IMR-90 (cell line): ENCODE measurements around the gene PCDH12. TPM values are rescaled to one million over a fixed set of nuclear protein-coding genes. Genes with fewer than 3 reads are reported as not detected.

Experiments used
- ATAC-seq: fragments of 200-7000 bp; cut with Tn5 transposase; 2 replicates; pipeline ENCODE4 v1.9.1; 2020; ENCODE audit warnings: low read depth, mild to moderate bottlenecking, moderate library complexity
- BruUV-seq: library from RNA; stranded (reverse); fragments of 400-500 nt; replicated peaks from 2 replicates; lab custom pipeline; 2021; lab: Mats Ljungman, UMichigan
- CTCF ChIA-PET: fragments of 300-600 bp; formaldehyde crosslinking; extraction: SDS; loops from one replicate; lab custom pipeline; 2021; ENCODE audit warnings: antibody characterized with exemption; lab: Yijun Ruan, JAX
- POLR2A ChIA-PET: fragments of 300-600 bp; sonication (Branson Sonifier 250); formaldehyde crosslinking; loops from one replicate; lab custom pipeline; 2022; ENCODE audit warnings: antibody characterized with exemption; ENCODE audit not compliant: unreplicated experiment; lab: Charles Lee
- DNase-seq: peaks from one replicate; pipeline ENCODE4 v3.0.0; 2013
- H2AFZ ChIP-seq: replicated peaks from 2 replicates; pipeline ENCODE3; 2013; ENCODE audit warnings: low read length, mild to moderate bottlenecking; ENCODE audit not compliant: poor library complexity
- H2AK5ac ChIP-seq: 2 replicates; pipeline ENCODE4 v1.6.1; 2013; ENCODE audit warnings: low read depth, low read length, inconsistent platforms
- H2AK9ac ChIP-seq: replicated peaks from 2 replicates; pipeline ENCODE3; 2013; ENCODE audit warnings: mild to moderate bottlenecking, low read depth, low read length, moderate library complexity; ENCODE audit not compliant: poor library complexity
- H2BK120ac ChIP-seq: 2 replicates; pipeline ENCODE4 v1.6.1; 2013; ENCODE audit warnings: low read depth, low read length, inconsistent platforms
- H2BK15ac ChIP-seq: 3 replicates; pipeline ENCODE4 v1.6.1; 2013; ENCODE audit warnings: low read depth, low read length, inconsistent platforms
- H2BK20ac ChIP-seq: 2 replicates; pipeline ENCODE4 v1.6.1; 2013; ENCODE audit warnings: low read depth, mild to moderate bottlenecking, inconsistent platforms, low read length, moderate library complexity
- H2BK5ac ChIP-seq: 2 replicates; pipeline ENCODE4 v1.6.1; 2013; ENCODE audit warnings: mild to moderate bottlenecking, low read depth, low read length, inconsistent platforms; ENCODE audit not compliant: poor library complexity, severe bottlenecking
- H3K14ac ChIP-seq: replicated peaks from 2 replicates; pipeline ENCODE4 v1.6.1; 2013; ENCODE audit warnings: low read depth, low read length, inconsistent platforms
- H3K18ac ChIP-seq: 2 replicates; pipeline ENCODE4 v1.6.1; 2013; ENCODE audit warnings: low read depth, low read length, control low read depth
- H3K23ac ChIP-seq: 2 replicates; pipeline ENCODE4 v1.6.1; 2013; ENCODE audit warnings: low read depth, low read length, inconsistent platforms
- H3K27ac ChIP-seq: 2 replicates; pipeline ENCODE4 v1.5.1; 2013; ENCODE audit warnings: mild to moderate bottlenecking, control low read depth, low read length; ENCODE audit not compliant: insufficient read depth
- H3K27me3 ChIP-seq: 2 replicates; pipeline ENCODE4 v1.6.1; 2013; ENCODE audit warnings: low read length; ENCODE audit not compliant: control insufficient read depth, insufficient read depth
- H3K36me3 ChIP-seq: 2 replicates; pipeline ENCODE4 v1.6.1; 2013; ENCODE audit warnings: low read length, mixed read lengths; ENCODE audit not compliant: control insufficient read depth, insufficient read depth
- H3K4ac ChIP-seq: 2 replicates; pipeline ENCODE4 v1.6.1; 2013; ENCODE audit warnings: low read depth, low read length, inconsistent platforms
- H3K4me1 ChIP-seq: 2 replicates; pipeline ENCODE4 v1.6.1; 2013; ENCODE audit warnings: low read length, mixed read lengths; ENCODE audit not compliant: control insufficient read depth, insufficient read depth
- H3K4me2 ChIP-seq: 2 replicates; pipeline ENCODE4 v1.6.1; 2013; ENCODE audit warnings: low read depth, mild to moderate bottlenecking, control low read depth, low read length, moderate library complexity
- H3K4me3 ChIP-seq: 2 replicates; pipeline ENCODE4 v1.5.1; 2013; ENCODE audit warnings: low read depth, mild to moderate bottlenecking, control low read depth, low read length, moderate library complexity; ENCODE audit not compliant: insufficient read depth
- H3K56ac ChIP-seq: 2 replicates; pipeline ENCODE4 v1.6.1; 2013; ENCODE audit warnings: low read length, inconsistent platforms; ENCODE audit not compliant: insufficient read depth; ENCODE audit errors: extremely low read depth
- H3K79me1 ChIP-seq, 2 experiments: 2 replicates each; pipeline ENCODE4 v1.6.1; 2013; ENCODE audit warnings: low read length in 2 of 2, inconsistent platforms in 1 of 2, low read depth in 1 of 2
- H3K9ac ChIP-seq: 2 replicates; pipeline ENCODE4 v1.6.1; 2013; ENCODE audit warnings: low read depth, low read length, control low read depth
- H3K9me1 ChIP-seq: 2 replicates; pipeline ENCODE4 v1.6.1; 2013; ENCODE audit warnings: low read length, inconsistent platforms; ENCODE audit not compliant: insufficient read depth
- H3K9me3 ChIP-seq: 2 replicates; pipeline ENCODE4 v1.6.1; 2013; ENCODE audit warnings: low read length; ENCODE audit not compliant: control insufficient read depth, insufficient read depth
- H4K20me1 ChIP-seq: 2 replicates; pipeline ENCODE4 v1.6.1; 2013; ENCODE audit warnings: low read length, inconsistent platforms; ENCODE audit not compliant: insufficient read depth
- H4K5ac ChIP-seq: 2 replicates; pipeline ENCODE4 v1.6.1; 2013; ENCODE audit warnings: mild to moderate bottlenecking, low read depth, low read length, control low read depth
- H4K8ac ChIP-seq, 2 experiments: 2 replicates each; pipeline ENCODE4 v1.6.1; 2013; ENCODE audit warnings: low read depth in 2 of 2, low read length in 2 of 2, control low read depth in 1 of 2, inconsistent platforms in 1 of 2
- H4K91ac ChIP-seq: 2 replicates; pipeline ENCODE4 v1.6.1; 2013; ENCODE audit warnings: low read depth, low read length, inconsistent platforms; ENCODE audit not compliant: insufficient read depth
- FOS ChIP-seq: fragments of 150-350 bp; IDR thresholded peaks from 2 replicates; pipeline ENCODE4 v1.6.1; 2016; ENCODE audit warnings: low read depth, low read length
- MAZ ChIP-seq: IDR thresholded peaks from 2 replicates; pipeline ENCODE4 v1.6.1; 2012; ENCODE audit warnings: low read depth, mild to moderate bottlenecking, low read length, improper control_type of control experiment, moderate library complexity, borderline replicate concordance
- MXI1 ChIP-seq: IDR thresholded peaks from 2 replicates; pipeline ENCODE4 v1.6.1; 2012; ENCODE audit warnings: low read depth, mild to moderate bottlenecking, low read length, moderate library complexity, borderline replicate concordance
- RAD21 ChIP-seq: IDR thresholded peaks from 2 replicates; pipeline ENCODE4 v1.6.1; 2012; ENCODE audit warnings: low read length, improper control_type of control experiment
- SMC3 ChIP-seq: fragments of 150-350 bp; IDR thresholded peaks from 2 replicates; pipeline ENCODE4 v1.6.1; 2016; ENCODE audit warnings: low read depth, mild to moderate bottlenecking, antibody characterized with exemption, low read length, moderate library complexity
- WGBS, 2 experiments: methylation state at CpG; one replicate each; pipeline versions ENCODE4 v1.1.5 to v1.1.7; 2013; ENCODE audit warnings: missing lambda C conversion rate in 2 of 2; ENCODE audit not compliant: insufficient read length in 1 of 2; ENCODE audit errors: extremely low coverage in 2 of 2; 5-methylcytosine and 5-hydroxymethylcytosine counted together
- dilution Hi-C: fragments of 300-500 bp; cut with HindIII; formaldehyde crosslinking; loops from one replicate; pipeline ENCODE4 v1.14.3; 2018; ENCODE audit warnings: low sequenced_read_pairs; ENCODE audit not compliant: unreplicated experiment
- in situ Hi-C: fragments of 300-500 bp; cut with MboI; formaldehyde crosslinking; loops from 3 replicates; pipeline ENCODE4 v1.14.3; 2019; ENCODE audit warnings: low sequenced_read_pairs, inconsistent platforms, mixed read lengths
- intact Hi-C: fragments of 100-400 bp; cut with micrococcal nuclease; formaldehyde crosslinking; loops from 2 replicates; pipeline ENCODE4 v1.10.0; 2022
- polyA plus RNA-seq, 3 experiments: library from polyadenylated mRNA; depleted of rRNA; stranded (reverse); fragments of >200 nt; gene quantifications; 2 replicates each; pipeline ENCODE4 v1.2.3, GENCODE V29; 2012; ENCODE audit warnings: low replicate concordance in 1 of 3
- total RNA-seq: library from RNA; depleted of rRNA; stranded (reverse); fragments of >200 nt; gene quantifications from 2 replicates; pipeline ENCODE4 v1.2.3, GENCODE V29; 2012
- TF ChIP-seq, protein P1 (sequence below): fragments of 150-350 bp; IDR thresholded peaks from 2 replicates; pipeline ENCODE4 v1.6.1; 2016; ENCODE audit warnings: low read depth, mild to moderate bottlenecking, low read length, moderate library complexity, borderline replicate concordance
- TF ChIP-seq, protein P2 (sequence below): conservative IDR thresholded peaks from 2 replicates; pipeline ENCODE4 v1.5.1; 2012; ENCODE audit warnings: mild to moderate bottlenecking, low read depth, low read length, improper control_type of control experiment
- TF ChIP-seq, protein P3 (sequence below): fragments of 150-350 bp; IDR thresholded peaks from 2 replicates; pipeline ENCODE4 v1.6.1; 2017; ENCODE audit warnings: mild to moderate bottlenecking, antibody characterized with exemption, low read length, low read depth

The PCDH12 gene
- total and polyA plus RNA-seq, 2 of the 4 experiments (the other 2 are of a cell fraction) = 0.02 to 0.18 TPM

DNA sequence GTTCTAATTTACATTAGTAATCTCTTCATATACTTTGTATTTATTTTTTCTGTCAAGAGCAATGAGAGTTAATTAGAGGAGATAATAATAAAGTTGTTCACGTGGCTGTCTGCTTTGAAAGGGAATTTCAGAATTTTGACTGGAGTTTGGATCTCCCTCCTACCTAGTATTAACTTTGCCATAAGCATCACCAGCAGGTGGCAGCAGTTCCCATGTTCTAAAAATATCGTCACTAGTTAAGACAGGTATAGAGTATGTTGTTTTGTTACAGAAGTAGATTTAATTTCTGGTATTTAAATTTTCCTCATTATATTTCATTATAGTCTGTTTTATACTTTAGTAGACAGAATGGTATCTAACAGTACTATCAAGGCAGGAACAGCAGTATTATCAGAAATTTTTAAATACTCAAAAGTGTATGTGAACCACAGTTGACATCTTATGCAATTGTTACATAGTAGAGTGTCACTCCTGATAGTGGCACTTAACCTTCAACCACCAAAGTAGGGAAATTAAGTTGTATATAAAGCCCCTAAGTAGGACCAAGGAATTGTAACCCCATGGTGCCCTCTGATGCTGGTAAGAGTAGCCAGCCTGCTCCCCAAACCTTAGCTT is 34.5 kb upstream of the PCDH12 start:
- BruUV-seq = no TSS peak

More for the DNA sequence above, 34.5 kb upstream of the PCDH12 start:
- Histone ChIP-seq H3K23ac (no peak overlapping the region), H2BK15ac (no peak overlapping the region), H3K9me3 (no peaks in the 10 kb centered on the region), H3K4ac (no peak overlapping the region), H4K8ac (no peak overlapping the region), H2AFZ (no peak overlapping the region), H3K4me2 (no peak overlapping the region), H3K18ac (no peak overlapping the region), H3K27ac (no peak overlapping the region), H4K20me1 (0 out of 2 replicates have a peak, but pooled peaks cover 3% of the 10 kb centered on the region), H3K56ac (no peak overlapping the region), H3K4me1 (no peaks in the 10 kb centered on the region), H3K4me3 (no peak overlapping the region), H3K36me3 (peaks cover 19% of the 10 kb centered on the region), H3K79me1 (peaks cover 7 to 8% of the 10 kb centered on the region in 2 experiments; a peak in 3 of 4 replicates), H2AK5ac (no peak overlapping the region), H3K27me3 (no peaks in the 10 kb centered on the region), H4K5ac (no peak overlapping the region), H2BK5ac (no peak overlapping the region), H4K91ac (no peak overlapping the region), H2BK20ac (no peak overlapping the region), H2AK9ac (no peak overlapping the region), H3K9me1 (0 out of 2 replicates have a peak, but pooled peaks cover 2% of the 10 kb centered on the region), H3K14ac (no peak overlapping the region), H2BK120ac (no peak overlapping the region), H3K9ac (no peak overlapping the region)
- TF ChIP-seq MXI1 (no peak), RAD21 (peak; percentile 61), SMC3 (peak; percentile 71), FOS (no peak), MAZ (no peak)
- TF ChIP-seq, protein P1, sequence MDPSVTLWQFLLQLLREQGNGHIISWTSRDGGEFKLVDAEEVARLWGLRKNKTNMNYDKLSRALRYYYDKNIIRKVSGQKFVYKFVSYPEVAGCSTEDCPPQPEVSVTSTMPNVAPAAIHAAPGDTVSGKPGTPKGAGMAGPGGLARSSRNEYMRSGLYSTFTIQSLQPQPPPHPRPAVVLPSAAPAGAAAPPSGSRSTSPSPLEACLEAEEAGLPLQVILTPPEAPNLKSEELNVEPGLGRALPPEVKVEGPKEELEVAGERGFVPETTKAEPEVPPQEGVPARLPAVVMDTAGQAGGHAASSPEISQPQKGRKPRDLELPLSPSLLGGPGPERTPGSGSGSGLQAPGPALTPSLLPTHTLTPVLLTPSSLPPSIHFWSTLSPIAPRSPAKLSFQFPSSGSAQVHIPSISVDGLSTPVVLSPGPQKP = no peak
- TF ChIP-seq, protein P2, sequence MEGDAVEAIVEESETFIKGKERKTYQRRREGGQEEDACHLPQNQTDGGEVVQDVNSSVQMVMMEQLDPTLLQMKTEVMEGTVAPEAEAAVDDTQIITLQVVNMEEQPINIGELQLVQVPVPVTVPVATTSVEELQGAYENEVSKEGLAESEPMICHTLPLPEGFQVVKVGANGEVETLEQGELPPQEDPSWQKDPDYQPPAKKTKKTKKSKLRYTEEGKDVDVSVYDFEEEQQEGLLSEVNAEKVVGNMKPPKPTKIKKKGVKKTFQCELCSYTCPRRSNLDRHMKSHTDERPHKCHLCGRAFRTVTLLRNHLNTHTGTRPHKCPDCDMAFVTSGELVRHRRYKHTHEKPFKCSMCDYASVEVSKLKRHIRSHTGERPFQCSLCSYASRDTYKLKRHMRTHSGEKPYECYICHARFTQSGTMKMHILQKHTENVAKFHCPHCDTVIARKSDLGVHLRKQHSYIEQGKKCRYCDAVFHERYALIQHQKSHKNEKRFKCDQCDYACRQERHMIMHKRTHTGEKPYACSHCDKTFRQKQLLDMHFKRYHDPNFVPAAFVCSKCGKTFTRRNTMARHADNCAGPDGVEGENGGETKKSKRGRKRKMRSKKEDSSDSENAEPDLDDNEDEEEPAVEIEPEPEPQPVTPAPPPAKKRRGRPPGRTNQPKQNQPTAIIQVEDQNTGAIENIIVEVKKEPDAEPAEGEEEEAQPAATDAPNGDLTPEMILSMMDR = peak; percentile 70
- TF ChIP-seq, protein P3, sequence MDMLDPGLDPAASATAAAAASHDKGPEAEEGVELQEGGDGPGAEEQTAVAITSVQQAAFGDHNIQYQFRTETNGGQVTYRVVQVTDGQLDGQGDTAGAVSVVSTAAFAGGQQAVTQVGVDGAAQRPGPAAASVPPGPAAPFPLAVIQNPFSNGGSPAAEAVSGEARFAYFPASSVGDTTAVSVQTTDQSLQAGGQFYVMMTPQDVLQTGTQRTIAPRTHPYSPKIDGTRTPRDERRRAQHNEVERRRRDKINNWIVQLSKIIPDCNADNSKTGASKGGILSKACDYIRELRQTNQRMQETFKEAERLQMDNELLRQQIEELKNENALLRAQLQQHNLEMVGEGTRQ = no peak
- intact Hi-C loops (no loop called here), in situ Hi-C loops (loop anchor here (10.0 kb wide), 1 partner anchor 562 kb away; no protein-coding TSS in a partner anchor), dilution Hi-C loops (loop anchor here (25.0 kb wide), 1 partner anchor 145 kb away; no protein-coding TSS in a partner anchor)
- POLR2A ChIA-PET = no interaction called here
- ATAC-seq = peak; percentile 69
- DNase-seq = peak; percentile 62
- CTCF ChIA-PET = interaction anchor here (0.5 kb wide), 2 partner anchors 72 to 328 kb away, joined by 3 to 4 read pairs; no protein-coding TSS in a partner anchor
- WGBS, 2 experiments = no CpG with 5 or more reads among the region's 2 CpGs
